Pancreas (tissue), 10 donors: Measurements from ENCODE around the gene NCR1. TPM values are rescaled to one million over a fixed set of nuclear protein-coding genes. Genes with fewer than 3 reads are reported as not detected.
"Not testable (repeated sequence)": the region's sequence is repeated elsewhere in the genome, so short reads cannot be mapped to it uniquely, and the experiment has no call there.

Experiments used
- ATAC-seq, 4 donors: fragments of 200-7000 bp; cut with Tn5 transposase; one replicate each; pipeline versions ENCODE4 v1.8.0 to v1.9.1; 2020; ENCODE audit warnings: mild to moderate bottlenecking in 4 of 4, moderate library complexity in 4 of 4
- DNase-seq, 6 donors: peaks; one replicate each; pipeline ENCODE4 v3.0.0-alpha.2; 2020
- FAIRE-seq: peaks from 2 replicates; lab custom pipeline; 2012; peaks lifted over from hg19 to GRCh38; lab: Jason Lieb, UNC
- H3K27ac ChIP-seq, 4 donors: fragments of 200-600 bp; sonication (generic); 1 replicate in 3 of 4; 2 replicates in 1 of 4; pipeline versions ENCODE4 v1.5.0 to v1.8.0; 2020
- H3K27me3 ChIP-seq, 4 donors: fragments of 200-600 bp; one replicate each; pipeline ENCODE4 v1.8.0; 2021
- H3K36me3 ChIP-seq, 3 donors: fragments of 200-600 bp; sonication (generic) in 1 of 3; one replicate each; pipeline versions ENCODE4 v1.5.0 to v1.8.0; 2020 to 2021
- H3K4me1 ChIP-seq, 3 donors: fragments of 200-600 bp; one replicate each; pipeline ENCODE4 v1.8.0; 2021
- H3K4me3 ChIP-seq, 4 donors: fragments of 200-600 bp; sonication (generic) in 2 of 4; one replicate each; pipeline versions ENCODE4 v1.5.0 to v1.8.0; 2020 to 2021
- H3K9me3 ChIP-seq, 4 donors: fragments of 200-600 bp; one replicate each; pipeline ENCODE4 v1.8.0; 2021
- CTCF ChIP-seq, 4 donors: fragments of 200-600 bp; sonication (generic) in 3 of 4; IDR thresholded peaks; one replicate each; pipeline versions ENCODE4 v1.5.0 to v1.8.0; 2021; ENCODE audit warnings: antibody characterized with exemption in 4 of 4
- WGBS, 2 donors: extraction: QIAGEN DNeasy Blood & Tissue Kit; methylation state at CpG; one replicate each; pipeline ENCODE4 v1.1.7; 2013; 5-methylcytosine and 5-hydroxymethylcytosine counted together
- intact Hi-C, 3 donors: fragments of 100-400 bp; cut with DNase I; formaldehyde crosslinking; loops; one replicate each; pipeline versions ENCODE4 v1.11.1 to v1.14.2; 2022
- polyA plus RNA-seq, 2 donors: library from polyadenylated mRNA; stranded (reverse); fragments of 200-250 nt; gene quantifications; one replicate each; pipeline ENCODE4 v1.2.3, GENCODE V29; 2013
- total RNA-seq, 6 donors: library from RNA; stranded (reverse); fragmentation: NEBNext Ultra II Directional in 4 of 6; extraction: Animal tissue kit (Norgen Biotek cat#: 25700) in 4 of 6; gene quantifications; one replicate each; pipeline versions ENCODE4 v1.2.1 to v1.2.4, GENCODE V29; 2021 to 2023
- donor health status: healthy with polysubstance abuse.
- donor health status: DM: no; HTN: no; CAD: no; lungs with moderate emphysema.
- donor health status: DM: no; HTN: no; CAD: no.
- donor health status: control.
- donor health status: control.
- donor health status: Bipolar disorder and iron deficiency.
- donor health status: DM: yes; HTN: yes; CAD: no.
- donor health status: DM: no; HTN: no; CAD: no.
- donor health status: DM: no; HTN: no; CAD: no.
- donor health status: DM: yes; HTN: yes; CAD: no.

Gene NCR1
- total and polyA plus RNA-seq, 8 donors, result 0.31 TPM; not detected in 7

DNA sequence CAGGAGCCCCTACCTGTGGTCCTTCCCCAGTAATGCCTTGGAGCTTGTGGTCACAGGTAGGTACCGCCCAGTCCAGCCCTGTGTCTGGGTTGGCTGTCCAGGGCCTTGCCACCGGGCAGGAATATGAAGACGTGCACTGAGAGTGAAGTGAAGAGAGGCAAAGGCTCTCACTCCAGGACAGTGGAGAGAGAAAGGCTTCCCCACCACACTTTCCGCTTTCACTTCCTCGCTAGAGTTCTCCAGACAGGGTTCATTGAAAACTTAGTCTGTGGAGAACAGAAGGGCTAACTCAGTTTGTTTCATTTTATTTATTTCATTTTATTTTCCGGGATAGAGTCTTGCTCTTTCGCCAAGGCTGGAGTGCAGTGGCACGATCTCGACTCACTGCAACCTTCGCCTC, 17.7 kb upstream of the NCR1 start:
- no peak for FAIRE-seq

GRCh38 chr19:54889566-54889965, 16.4 kb upstream of the NCR1 start:
- 65 to 79% methylated on average over 11 of the region's 11 CpGs for WGBS, 2 donors

More for the DNA sequence above, 17.7 kb upstream of the NCR1 start:
- Histone ChIP-seq H3K27ac (no peak overlapping the region), H3K9me3 (no peaks in the 10 kb centered on the region), H3K4me3 (no peak overlapping the region), H3K36me3 (no peaks in the 10 kb centered on the region), H3K27me3 (no peaks in the 10 kb centered on the region), H3K4me1 (no peaks in the 10 kb centered on the region)
- TF ChIP-seq CTCF (IDR thresholded peaks at IDR 0.05), result no peak
- intact Hi-C loops, result no loop called here
- DNase-seq (no peak), ATAC-seq (no peak)
- WGBS, 2 donors, result 69 to 79% methylated on average over 10 of the region's 10 CpGs

GRCh38 chr19:54893406-54893805, 12.5 kb upstream of the NCR1 start:
- H3K27me3 ChIP-seq, result no peaks in the 10 kb centered on the region
- intact Hi-C loops, result no loop called here
- no peak overlapping the region for H3K27ac ChIP-seq
- no peaks in the 10 kb centered on the region for H3K4me1 ChIP-seq
- DNase-seq, result no peak
- no peaks in the 10 kb centered on the region for H3K9me3 ChIP-seq
- ATAC-seq, result no peak
- 25 to 28% methylated on average over 7 of the region's 7 CpGs for WGBS, 2 donors
- no peak for FAIRE-seq
- no peaks in the 10 kb centered on the region for H3K36me3 ChIP-seq
- no peak overlapping the region for H3K4me3 ChIP-seq
- no peak for TF ChIP-seq CTCF (IDR thresholded peaks at IDR 0.05)

More at GRCh38 chr19:54889566-54889965, 16.4 kb upstream of the NCR1 start:
- Histone ChIP-seq H3K9me3 (no peaks in the 10 kb centered on the region), H3K27me3 (no peaks in the 10 kb centered on the region), H3K4me1 (no peaks in the 10 kb centered on the region), H3K27ac (no peak overlapping the region), H3K4me3 (no peak overlapping the region), H3K36me3 (no peaks in the 10 kb centered on the region)
- intact Hi-C loops, result no loop called here
- FAIRE-seq, result no peak
- TF ChIP-seq CTCF (IDR thresholded peaks at IDR 0.05), result no peak
- ATAC-seq, result no peak
- no peak for DNase-seq

GRCh38 chr19:54894106-54894505, 11.8 kb upstream of the NCR1 start:
- DNase-seq, ATAC-seq, H3K4me1 ChIP-seq, intact Hi-C loops, H3K27me3 ChIP-seq, H3K27ac ChIP-seq, H3K9me3 ChIP-seq, FAIRE-seq, H3K36me3 ChIP-seq, H3K4me3 ChIP-seq: not testable (repeated sequence)
- WGBS, 2 donors, result 74 to 78% methylated on average over 16 of the region's 16 CpGs

- FAIRE-seq, result no peak
- no peaks in the 10 kb centered on the region for H3K4me1 ChIP-seq
- no peaks in the 10 kb centered on the region for H3K27me3 ChIP-seq
- H3K27ac ChIP-seq, result no peak overlapping the region
- ATAC-seq, result no peak
- no peak for TF ChIP-seq CTCF (IDR thresholded peaks at IDR 0.05)
- intact Hi-C loops, result no loop called here
- 55 to 77% methylated on average over 2 of the region's 2 CpGs for WGBS, 2 donors
- H3K4me3 ChIP-seq, result no peak overlapping the region
- H3K36me3 ChIP-seq, result no peaks in the 10 kb centered on the region
- DNase-seq, result no peak
- H3K9me3 ChIP-seq, result no peaks in the 10 kb centered on the region
Measured at GRCh38 chr19:54896036-54896435, 9.9 kb upstream of the NCR1 start.

GRCh38 chr19:54898685-54899084, 7.3 kb upstream of the NCR1 start:
- ATAC-seq, DNase-seq, H3K36me3 ChIP-seq, H3K9me3 ChIP-seq, FAIRE-seq, H3K27me3 ChIP-seq, H3K27ac ChIP-seq, H3K4me1 ChIP-seq, H3K4me3 ChIP-seq, intact Hi-C loops: not testable (repeated sequence)
- 41 to 45% methylated on average over 7 of the region's 7 CpGs for WGBS, 2 donors

DNA sequence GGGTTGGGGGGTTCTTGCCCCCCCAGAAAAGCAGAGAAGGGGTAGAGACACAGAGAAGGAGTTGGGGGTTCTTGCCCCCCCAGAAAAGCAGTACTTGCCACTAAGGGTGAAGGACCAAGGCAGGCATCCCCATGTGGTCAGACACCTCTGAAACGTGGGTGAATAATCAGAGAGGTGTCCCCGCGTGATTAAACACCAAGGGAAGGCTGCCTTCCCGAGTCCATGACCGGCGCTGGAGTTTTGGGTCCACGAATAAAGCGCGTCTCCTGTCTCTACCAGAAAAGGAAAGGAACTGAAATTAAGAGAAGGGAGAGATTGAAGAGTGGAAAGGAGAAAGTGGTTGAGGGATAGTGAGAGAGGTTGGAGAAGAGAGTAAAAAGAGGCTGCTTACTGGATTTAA, 6.3 kb upstream of the NCR1 start:
- WGBS, 2 donors, result 65 to 69% methylated on average over 9 of the region's 9 CpGs
- DNase-seq, result not testable (repeated sequence)

DNA sequence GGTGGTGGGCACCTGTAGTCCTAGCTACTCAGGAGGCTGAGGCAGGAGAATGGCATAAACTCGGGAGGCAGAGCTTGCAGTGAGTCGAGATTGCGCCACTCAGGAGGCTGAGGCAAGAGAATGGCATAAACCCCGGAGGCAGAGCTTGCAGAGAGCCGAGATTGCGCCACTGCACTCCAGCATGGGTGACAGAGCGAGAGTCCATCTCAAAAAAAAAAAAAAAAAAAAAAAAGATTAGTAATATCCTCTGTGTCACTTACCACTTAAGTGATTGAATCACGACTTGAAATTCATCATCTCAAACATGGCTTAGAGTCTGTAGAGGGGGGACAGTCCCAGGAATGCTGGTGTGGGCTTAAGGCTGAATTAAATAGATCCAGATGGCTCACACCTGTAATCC, 4.8 kb upstream of the NCR1 start:
- H3K27ac ChIP-seq, FAIRE-seq, H3K36me3 ChIP-seq, H3K4me1 ChIP-seq, intact Hi-C loops, H3K27me3 ChIP-seq, H3K9me3 ChIP-seq, ATAC-seq, H3K4me3 ChIP-seq: not testable (repeated sequence)
- WGBS, 2 donors, result 68 to 81% methylated on average over 7 to 8 of the region's 8 CpGs
- peak in 1 of 6 donors; percentile 16 for DNase-seq

More for the DNA sequence above, 6.3 kb upstream of the NCR1 start:
- H3K4me3 ChIP-seq, H3K4me1 ChIP-seq, intact Hi-C loops, H3K27ac ChIP-seq, H3K9me3 ChIP-seq, H3K36me3 ChIP-seq, FAIRE-seq, ATAC-seq, H3K27me3 ChIP-seq: not testable (repeated sequence)
